B cell (primary cell): ENCODE measurements around the gene BAZ1B. TPM values are rescaled to one million over a fixed set of nuclear protein-coding genes. Genes with fewer than 3 reads are reported as not detected.

Experiments used
- ATAC-seq: fragments of 200-7000 bp; cut with Tn5 transposase; one replicate; pipeline ENCODE4 v1.10.0; 2021; ENCODE audit warnings: low read depth, mild to moderate bottlenecking, moderate number of reproducible peaks, moderate library complexity
- CTCF ChIA-PET: fragments of 350-600 bp; sonication (Branson Sonifier 250); formaldehyde crosslinking; loops from one replicate; lab custom pipeline; 2021; ENCODE audit warnings: antibody characterized with exemption, inconsistent platforms; lab: Charles Lee
- POLR2A ChIA-PET: fragments of 350-600 bp; sonication (Branson Sonifier 250); formaldehyde crosslinking; loops from one replicate; lab custom pipeline; 2021; ENCODE audit warnings: antibody characterized with exemption; lab: Charles Lee
- DNase-seq: peaks from one replicate; pipeline ENCODE4 v3.0.0; 2013
- H2AFZ ChIP-seq: 2 replicates; pipeline ENCODE4 v1.6.1; 2012; ENCODE audit warnings: mild to moderate bottlenecking, low read depth, low read length; ENCODE audit not compliant: insufficient read depth, poor library complexity, severe bottlenecking
- H3K27ac ChIP-seq, 2 donors: 1 replicate in 1 of 2; 2 replicates in 1 of 2; pipeline ENCODE4 v1.5.1; 2012 to 2013; ENCODE audit warnings: low read length in 2 of 2, mild to moderate bottlenecking in 2 of 2, moderate library complexity in 1 of 2
- H3K27me3 ChIP-seq, 4 experiments: fragments of 200-600 bp in 1 of 4; sonication (generic) in 1 of 4; replicated peaks in 1 of 4; 1 replicate in 2 of 4; 2 replicates in 2 of 4; pipeline versions ENCODE4 v1.6.1 to v1.7.0; 2013 to 2016; ENCODE audit warnings: low read length in 3 of 4, mild to moderate bottlenecking in 2 of 4, mixed read lengths in 1 of 4, moderate library complexity in 1 of 4; ENCODE audit not compliant: insufficient read depth in 4 of 4, control insufficient read depth in 3 of 4; ENCODE audit errors: control extremely low read depth in 1 of 4
- H3K36me3 ChIP-seq, 2 experiments: replicated peaks in 1 of 2; 1 replicate in 1 of 2; 2 replicates in 1 of 2; pipeline versions ENCODE4 v1.6.1 to v1.7.1; 2013; ENCODE audit warnings: low read length in 1 of 2; ENCODE audit not compliant: insufficient read depth in 2 of 2, control insufficient read depth in 1 of 2; ENCODE audit errors: control extremely low read depth in 1 of 2, extremely low read depth in 1 of 2
- H3K4me1 ChIP-seq, 2 donors: fragments of 200-600 bp in 1 of 2; sonication (generic) in 1 of 2; 1 replicate in 1 of 2; 2 replicates in 1 of 2; pipeline versions ENCODE4 v1.5.1 to v1.6.1; 2013 to 2017; ENCODE audit warnings: low read length in 2 of 2; ENCODE audit not compliant: control insufficient read depth in 2 of 2, insufficient read depth in 2 of 2
- H3K4me2 ChIP-seq: replicated peaks from 2 replicates; pipeline ENCODE3; 2012; ENCODE audit warnings: mild to moderate bottlenecking, low read depth, low read length; ENCODE audit not compliant: poor library complexity, severe bottlenecking
- H3K4me3 ChIP-seq, 5 experiments: fragments of 200-600 bp in 1 of 5; sonication (generic) in 1 of 5; 1 replicate in 3 of 5; 2 replicates in 2 of 5; pipeline versions ENCODE4 v1.5.1 to v1.7.0; 2011 to 2016; ENCODE audit warnings: low read length in 4 of 5, mild to moderate bottlenecking in 4 of 5, low read depth in 2 of 5, control low read depth in 1 of 5, moderate library complexity in 1 of 5; ENCODE audit not compliant: insufficient read depth in 1 of 5; ENCODE audit errors: control extremely low read depth in 1 of 5, extremely low read depth in 1 of 5
- H3K79me2 ChIP-seq: fragments of 200-600 bp; sonication (generic); one replicate; pipeline ENCODE4 v1.6.0; 2016; ENCODE audit warnings: low read length; ENCODE audit not compliant: control insufficient read depth, insufficient read depth
- H3K9ac ChIP-seq: fragments of 200-600 bp; sonication (generic); 2 replicates; pipeline ENCODE4 v1.6.1; 2017; ENCODE audit warnings: mild to moderate bottlenecking, low read length, moderate library complexity
- H3K9me3 ChIP-seq, 3 donors: one replicate each; pipeline versions ENCODE4 v1.6.1 to v1.7.1; 2013; ENCODE audit warnings: low read length in 2 of 3; ENCODE audit not compliant: control insufficient read depth in 2 of 3, insufficient read depth in 1 of 3; ENCODE audit errors: control extremely low read depth in 1 of 3
- H4K20me1 ChIP-seq: 2 replicates; pipeline ENCODE4 v1.6.0; 2012; ENCODE audit warnings: mild to moderate bottlenecking, low read length; ENCODE audit not compliant: insufficient read depth, control insufficient read depth, poor library complexity, severe bottlenecking
- H3K27ac Mint-ChIP-seq: one replicate; pipeline ENCODE4 v1.8.0; 2021; ENCODE audit warnings: mixed read lengths
- H3K27me3 Mint-ChIP-seq: one replicate; pipeline ENCODE4 v1.8.0; 2021; ENCODE audit warnings: mixed read lengths
- H3K4me1 Mint-ChIP-seq: one replicate; pipeline ENCODE4 v1.8.0; 2021; ENCODE audit warnings: mixed read lengths
- H3K4me3 Mint-ChIP-seq: one replicate; pipeline ENCODE4 v1.8.0; 2021; ENCODE audit warnings: mixed read lengths
- H3K9me3 Mint-ChIP-seq: one replicate; pipeline ENCODE4 v1.8.0; 2022; ENCODE audit warnings: mixed read lengths; ENCODE audit not compliant: insufficient read depth
- EZH2 ChIP-seq: IDR thresholded peaks from 2 replicates; pipeline ENCODE4 v1.6.1; 2012; ENCODE audit warnings: borderline replicate concordance, low read depth, mild to moderate bottlenecking, moderate library complexity, low read length; ENCODE audit not compliant: insufficient read depth, poor library complexity, severe bottlenecking
- WGBS: methylation state at CpG from one replicate; pipeline ENCODE4 v1.1.5; 2013; ENCODE audit warnings: missing lambda C conversion rate; ENCODE audit not compliant: insufficient coverage; 5-methylcytosine and 5-hydroxymethylcytosine counted together
- intact Hi-C: fragments of 100-400 bp; cut with micrococcal nuclease; formaldehyde crosslinking; loops from one replicate; pipeline ENCODE4 v1.10.0; 2022
- polyA plus RNA-seq: library from polyadenylated mRNA; depleted of rRNA; stranded (reverse); fragments of >200 nt; gene quantifications from 2 replicates; pipeline ENCODE4 v1.2.3, GENCODE V29; 2012
- small RNA-seq: library from RNA; depleted of rRNA; stranded (forward); fragments of <200 nt; gene quantifications from one replicate; pipeline ENCODE3, GENCODE V24; 2012; ENCODE audit warnings: low replicate concordance, low read depth; ENCODE audit not compliant: insufficient read length
- total RNA-seq, 2 donors: library from RNA; stranded (reverse); fragments of 120-200 nt in 1 of 2; gene quantifications; 1 replicate in 1 of 2; 2 replicates in 1 of 2; pipeline versions ENCODE4 v1.2.3 to v1.2.4, GENCODE V29; 2013 to 2022
- TF ChIP-seq, protein P1 (sequence below): fragments of 200-600 bp; IDR thresholded peaks from one replicate; pipeline ENCODE4 v1.8.0; 2022; ENCODE audit warnings: antibody characterized with exemption, mild to moderate bottlenecking

Gene BAZ1B
- total and polyA plus RNA-seq, 2 donors (not counting 1 experiment from before 2014, with no cell fraction given): 17.2 to 68.1 TPM

DNA sequence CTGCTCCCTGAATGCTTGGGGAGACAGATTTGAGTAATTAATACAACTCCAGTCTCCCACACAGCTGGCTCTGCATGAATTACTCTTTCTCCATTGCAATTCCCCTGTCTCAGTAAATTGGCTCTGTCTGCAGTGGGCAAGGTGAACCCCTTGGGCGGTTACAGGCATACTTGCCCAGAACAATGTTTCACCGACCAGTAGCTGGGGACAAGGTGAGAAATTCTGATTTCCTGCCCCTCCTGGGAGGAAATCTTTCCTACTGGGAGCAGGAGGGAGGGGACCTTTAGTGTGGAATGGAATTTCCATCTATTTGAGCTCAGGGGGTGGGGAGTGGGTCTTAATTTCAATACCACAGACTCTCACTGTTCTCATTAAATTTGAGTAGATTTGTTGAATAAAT, 130.7 kb downstream of the BAZ1B start:
- ChIA-PET CTCF (no interaction called here), POLR2A (no interaction called here)
- H3K36me3 ChIP-seq: no peaks in the 10 kb centered on the region
- no peaks in the 10 kb centered on the region for H3K4me1 Mint-ChIP-seq
- peaks cover 0 to 4% (median 0%) of the 10 kb centered on the region in 4 experiments for H3K27me3 ChIP-seq
- H3K9me3 ChIP-seq: peaks cover 1 to 42% (median 27%) of the 10 kb centered on the region in 3 donors
- ATAC-seq: no peak
- no peak overlapping the region for H3K4me3 Mint-ChIP-seq
- no peak overlapping the region for H3K27ac ChIP-seq
- no peak overlapping the region for H3K4me2 ChIP-seq
- DNase-seq: no peak
- no peak overlapping the region for H2AFZ ChIP-seq
- H3K4me3 ChIP-seq: no peak overlapping the region
- no peaks in the 10 kb centered on the region for H3K4me1 ChIP-seq
- no peak overlapping the region for H3K27ac Mint-ChIP-seq
- intact Hi-C loops: no loop called here
- H3K27me3 Mint-ChIP-seq: peaks cover 4% of the 10 kb centered on the region
- WGBS: 70% methylated on average over 2 of the region's 2 CpGs
- H3K9me3 Mint-ChIP-seq: peaks cover 11% of the 10 kb centered on the region
- H3K79me2 ChIP-seq: no peaks in the 10 kb centered on the region
- H3K9ac ChIP-seq: no peak overlapping the region
- no peaks in the 10 kb centered on the region for H4K20me1 ChIP-seq
- TF ChIP-seq EZH2: no peak
- TF ChIP-seq, protein P1, sequence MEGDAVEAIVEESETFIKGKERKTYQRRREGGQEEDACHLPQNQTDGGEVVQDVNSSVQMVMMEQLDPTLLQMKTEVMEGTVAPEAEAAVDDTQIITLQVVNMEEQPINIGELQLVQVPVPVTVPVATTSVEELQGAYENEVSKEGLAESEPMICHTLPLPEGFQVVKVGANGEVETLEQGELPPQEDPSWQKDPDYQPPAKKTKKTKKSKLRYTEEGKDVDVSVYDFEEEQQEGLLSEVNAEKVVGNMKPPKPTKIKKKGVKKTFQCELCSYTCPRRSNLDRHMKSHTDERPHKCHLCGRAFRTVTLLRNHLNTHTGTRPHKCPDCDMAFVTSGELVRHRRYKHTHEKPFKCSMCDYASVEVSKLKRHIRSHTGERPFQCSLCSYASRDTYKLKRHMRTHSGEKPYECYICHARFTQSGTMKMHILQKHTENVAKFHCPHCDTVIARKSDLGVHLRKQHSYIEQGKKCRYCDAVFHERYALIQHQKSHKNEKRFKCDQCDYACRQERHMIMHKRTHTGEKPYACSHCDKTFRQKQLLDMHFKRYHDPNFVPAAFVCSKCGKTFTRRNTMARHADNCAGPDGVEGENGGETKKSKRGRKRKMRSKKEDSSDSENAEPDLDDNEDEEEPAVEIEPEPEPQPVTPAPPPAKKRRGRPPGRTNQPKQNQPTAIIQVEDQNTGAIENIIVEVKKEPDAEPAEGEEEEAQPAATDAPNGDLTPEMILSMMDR: no peak

Small RNA genes within 50 kb of the gene (small RNA-seq; reads per million reads assigned to genes)
- gene RF00019 (not detected), gene RNU6-1198P (not detected)

Other genes starting within 250 kb of the BAZ1B start
- gene NSUN5, start 213.5 kb downstream of the BAZ1B start, total RNA-seq: 67.1 and 68.8 TPM in 2 replicates
- gene NSUN5, start 213.5 kb downstream of the BAZ1B start, polyA plus RNA-seq: 98.0 and 103 TPM in 2 replicates
- gene TRIM50, start 194.2 kb downstream of the BAZ1B start, total RNA-seq: not detected in 2 replicates
- gene TRIM50, start 194.2 kb downstream of the BAZ1B start, polyA plus RNA-seq: not detected in 2 replicates
- not detected in 2 replicates for gene FKBP6, start 194.1 kb downstream of the BAZ1B start, total RNA-seq
- not detected in 2 replicates for gene FKBP6, start 194.1 kb downstream of the BAZ1B start, polyA plus RNA-seq
- 0.51 and 0.54 TPM in 2 replicates for gene FZD9, start 88.5 kb downstream of the BAZ1B start, total RNA-seq
- 0.04 and 0.06 TPM in 2 replicates for gene FZD9, start 88.5 kb downstream of the BAZ1B start, polyA plus RNA-seq
- gene BCL7B, start 35.4 kb upstream of the BAZ1B start, total RNA-seq: 61.9 and 64.5 TPM in 2 replicates
- gene BCL7B, start 35.4 kb upstream of the BAZ1B start, polyA plus RNA-seq: 69.8 and 121 TPM in 2 replicates
- gene TBL2, start 56.3 kb upstream of the BAZ1B start, total RNA-seq: 34.6 and 34.7 TPM in 2 replicates
- 10.9 and 15.1 TPM in 2 replicates for gene TBL2, start 56.3 kb upstream of the BAZ1B start, polyA plus RNA-seq
- gene MLXIPL, start 102.2 kb upstream of the BAZ1B start, total RNA-seq: not detected in 2 replicates
- gene MLXIPL, start 102.2 kb upstream of the BAZ1B start, polyA plus RNA-seq: not detected in 2 replicates
- gene VPS37D, start 145.5 kb upstream of the BAZ1B start, total RNA-seq: 0.71 and 0.78 TPM in 2 replicates
- gene VPS37D, start 145.5 kb upstream of the BAZ1B start, polyA plus RNA-seq: 0.10 and 0.43 TPM in 2 replicates
- 15.5 and 17.5 TPM in 2 replicates for gene DNAJC30, start 161.2 kb upstream of the BAZ1B start, total RNA-seq
- 5.7 and 6.6 TPM in 2 replicates for gene DNAJC30, start 161.2 kb upstream of the BAZ1B start, polyA plus RNA-seq
- gene BUD23, start 161.3 kb upstream of the BAZ1B start, total RNA-seq: 55.9 and 63.9 TPM in 2 replicates
- 62.4 and 84.7 TPM in 2 replicates for gene BUD23, start 161.3 kb upstream of the BAZ1B start, polyA plus RNA-seq
- gene STX1A, start 197.4 kb upstream of the BAZ1B start, total RNA-seq: 3.0 and 3.1 TPM in 2 replicates
- gene STX1A, start 197.4 kb upstream of the BAZ1B start, polyA plus RNA-seq: 8.7 and 9.6 TPM in 2 replicates
- gene ABHD11, start 216.5 kb upstream of the BAZ1B start, total RNA-seq: 23.2 and 27.7 TPM in 2 replicates
- gene ABHD11, start 216.5 kb upstream of the BAZ1B start, polyA plus RNA-seq: 19.8 and 26.2 TPM in 2 replicates
- not detected in 2 replicates for gene CLDN3, start 248.0 kb upstream of the BAZ1B start, total RNA-seq
- not detected in 2 replicates for gene CLDN3, start 248.0 kb upstream of the BAZ1B start, polyA plus RNA-seq